Panc1 (cell line): ENCODE data around the gene APOO. TPM values are rescaled to one million over a fixed set of nuclear protein-coding genes. Genes with fewer than 3 reads are reported as not detected.

ENCODE experiments used
- ATAC-seq: fragments of 200-7000 bp; cut with Tn5 transposase; 2 replicates; pipeline ENCODE4 v1.9.1; 2020; ENCODE audit warnings: mild to moderate bottlenecking, moderate library complexity
- BruUV-seq: library from RNA; stranded (reverse); fragments of 400-500 nt; replicated peaks from 2 replicates; lab custom pipeline; 2021; lab: Mats Ljungman, UMichigan
- CTCF ChIA-PET: fragments of 300-600 bp; sonication (Branson Sonifier 250); formaldehyde crosslinking; loops from one replicate; lab custom pipeline; 2022; ENCODE audit warnings: antibody characterized with exemption; lab: Charles Lee
- POLR2A ChIA-PET: fragments of 300-600 bp; sonication (Branson Sonifier 250); formaldehyde crosslinking; loops from one replicate; lab custom pipeline; 2022; ENCODE audit warnings: antibody characterized with exemption; lab: Charles Lee
- DNase-seq: peaks from one replicate; pipeline ENCODE4 v3.0.0-alpha.2; 2010; ENCODE audit warnings: low read depth, low spot score
- H3K27ac ChIP-seq: 2 replicates; pipeline ENCODE4 v1.5.1; 2011; ENCODE audit warnings: mild to moderate bottlenecking, low read length, inconsistent platforms
- H3K27me3 ChIP-seq: fragments of 200-500 bp; sonication (Bioruptor generic); 2 replicates; pipeline ENCODE4 v1.6.0; 2014; ENCODE audit warnings: low read length, inconsistent platforms; ENCODE audit not compliant: control insufficient read depth, insufficient read depth
- H3K36me3 ChIP-seq: fragments of 200-500 bp; sonication (Bioruptor generic); 2 replicates; pipeline ENCODE4 v1.5.1; 2014; ENCODE audit warnings: inconsistent platforms, mild to moderate bottlenecking, low read length, moderate library complexity; ENCODE audit not compliant: control insufficient read depth, insufficient read depth
- H3K4me1 ChIP-seq: 2 replicates; pipeline ENCODE4 v1.5.1; 2011; ENCODE audit warnings: inconsistent platforms, mild to moderate bottlenecking, low read length, moderate library complexity; ENCODE audit not compliant: control insufficient read depth, insufficient read depth
- H3K4me3 ChIP-seq, 2 experiments: 2 replicates each; pipeline ENCODE4 v1.5.1; 2011 to 2012; ENCODE audit warnings: low read depth in 2 of 2, low read length in 2 of 2, mild to moderate bottlenecking in 2 of 2, inconsistent platforms in 1 of 2, moderate library complexity in 1 of 2
- H3K9me3 ChIP-seq: fragments of 200-500 bp; sonication (Bioruptor generic); 2 replicates; pipeline ENCODE4 v1.5.1; 2014; ENCODE audit warnings: low read depth, mild to moderate bottlenecking, inconsistent platforms, low read length, moderate library complexity; ENCODE audit not compliant: control insufficient read depth, insufficient read depth
- POLR2AphosphoS5 ChIP-seq: IDR thresholded peaks from 2 replicates; pipeline ENCODE4 v1.6.1; 2012; ENCODE audit warnings: mild to moderate bottlenecking, low read depth, low read length, moderate library complexity
- SIN3A ChIP-seq: IDR thresholded peaks from 2 replicates; pipeline ENCODE4 v1.6.1; 2012; ENCODE audit warnings: low read depth, mild to moderate bottlenecking, low read length, moderate library complexity, borderline replicate concordance; ENCODE audit not compliant: insufficient read depth
- TCF7L2 ChIP-seq: IDR thresholded peaks from 2 replicates; pipeline ENCODE4 v1.6.1; 2011; ENCODE audit warnings: mild to moderate bottlenecking, low read depth, low read length, inconsistent platforms
- in situ Hi-C: cut with HindIII; loops from 2 replicates; pipeline ENCODE4 v1.10.0; 2016; ENCODE audit warnings: low sequenced_read_pairs, low pct_unique_long_range_greater_than_20kb
- intact Hi-C: fragments of 100-400 bp; cut with micrococcal nuclease; formaldehyde crosslinking; loops from one replicate; pipeline ENCODE4 v1.10.0; 2022; ENCODE audit not compliant: unreplicated experiment
- total RNA-seq: library from RNA; stranded (reverse); gene quantifications from one replicate; pipeline ENCODE4 v1.2.1, GENCODE V29; 2021; ENCODE audit not compliant: unreplicated experiment
- TF ChIP-seq, protein P1 (sequence below): fragments of 450-650 bp; IDR thresholded peaks from 2 replicates; pipeline ENCODE4 v1.5.1; 2017; ENCODE audit warnings: mild to moderate bottlenecking
- TF ChIP-seq, protein P2 (sequence below), 2 experiments: IDR thresholded peaks; 2 replicates each; pipeline ENCODE4 v1.6.1; 2011 to 2012; ENCODE audit warnings: low read depth in 2 of 2, control low read depth in 1 of 2, low read length in 1 of 2, mild to moderate bottlenecking in 1 of 2, moderate library complexity in 1 of 2; ENCODE audit not compliant: insufficient read depth in 1 of 2

Gene APOO
- total RNA-seq, 1 experiment from 2014 or later: 36.8 TPM

- ChIA-PET CTCF (no interaction called here), POLR2A (no interaction called here)
- intact Hi-C loops (no loop called here), in situ Hi-C loops (no loop called here)
- no peaks in the 10 kb centered on the region for H3K36me3 ChIP-seq
- H3K4me1 ChIP-seq: no peaks in the 10 kb centered on the region
- TF ChIP-seq, protein P1, sequence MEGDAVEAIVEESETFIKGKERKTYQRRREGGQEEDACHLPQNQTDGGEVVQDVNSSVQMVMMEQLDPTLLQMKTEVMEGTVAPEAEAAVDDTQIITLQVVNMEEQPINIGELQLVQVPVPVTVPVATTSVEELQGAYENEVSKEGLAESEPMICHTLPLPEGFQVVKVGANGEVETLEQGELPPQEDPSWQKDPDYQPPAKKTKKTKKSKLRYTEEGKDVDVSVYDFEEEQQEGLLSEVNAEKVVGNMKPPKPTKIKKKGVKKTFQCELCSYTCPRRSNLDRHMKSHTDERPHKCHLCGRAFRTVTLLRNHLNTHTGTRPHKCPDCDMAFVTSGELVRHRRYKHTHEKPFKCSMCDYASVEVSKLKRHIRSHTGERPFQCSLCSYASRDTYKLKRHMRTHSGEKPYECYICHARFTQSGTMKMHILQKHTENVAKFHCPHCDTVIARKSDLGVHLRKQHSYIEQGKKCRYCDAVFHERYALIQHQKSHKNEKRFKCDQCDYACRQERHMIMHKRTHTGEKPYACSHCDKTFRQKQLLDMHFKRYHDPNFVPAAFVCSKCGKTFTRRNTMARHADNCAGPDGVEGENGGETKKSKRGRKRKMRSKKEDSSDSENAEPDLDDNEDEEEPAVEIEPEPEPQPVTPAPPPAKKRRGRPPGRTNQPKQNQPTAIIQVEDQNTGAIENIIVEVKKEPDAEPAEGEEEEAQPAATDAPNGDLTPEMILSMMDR: no peak
- TF ChIP-seq, protein P2, sequence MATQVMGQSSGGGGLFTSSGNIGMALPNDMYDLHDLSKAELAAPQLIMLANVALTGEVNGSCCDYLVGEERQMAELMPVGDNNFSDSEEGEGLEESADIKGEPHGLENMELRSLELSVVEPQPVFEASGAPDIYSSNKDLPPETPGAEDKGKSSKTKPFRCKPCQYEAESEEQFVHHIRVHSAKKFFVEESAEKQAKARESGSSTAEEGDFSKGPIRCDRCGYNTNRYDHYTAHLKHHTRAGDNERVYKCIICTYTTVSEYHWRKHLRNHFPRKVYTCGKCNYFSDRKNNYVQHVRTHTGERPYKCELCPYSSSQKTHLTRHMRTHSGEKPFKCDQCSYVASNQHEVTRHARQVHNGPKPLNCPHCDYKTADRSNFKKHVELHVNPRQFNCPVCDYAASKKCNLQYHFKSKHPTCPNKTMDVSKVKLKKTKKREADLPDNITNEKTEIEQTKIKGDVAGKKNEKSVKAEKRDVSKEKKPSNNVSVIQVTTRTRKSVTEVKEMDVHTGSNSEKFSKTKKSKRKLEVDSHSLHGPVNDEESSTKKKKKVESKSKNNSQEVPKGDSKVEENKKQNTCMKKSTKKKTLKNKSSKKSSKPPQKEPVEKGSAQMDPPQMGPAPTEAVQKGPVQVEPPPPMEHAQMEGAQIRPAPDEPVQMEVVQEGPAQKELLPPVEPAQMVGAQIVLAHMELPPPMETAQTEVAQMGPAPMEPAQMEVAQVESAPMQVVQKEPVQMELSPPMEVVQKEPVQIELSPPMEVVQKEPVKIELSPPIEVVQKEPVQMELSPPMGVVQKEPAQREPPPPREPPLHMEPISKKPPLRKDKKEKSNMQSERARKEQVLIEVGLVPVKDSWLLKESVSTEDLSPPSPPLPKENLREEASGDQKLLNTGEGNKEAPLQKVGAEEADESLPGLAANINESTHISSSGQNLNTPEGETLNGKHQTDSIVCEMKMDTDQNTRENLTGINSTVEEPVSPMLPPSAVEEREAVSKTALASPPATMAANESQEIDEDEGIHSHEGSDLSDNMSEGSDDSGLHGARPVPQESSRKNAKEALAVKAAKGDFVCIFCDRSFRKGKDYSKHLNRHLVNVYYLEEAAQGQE (IDR thresholded peaks at IDR 0.05; ENCODE audit: insufficient read depth in 1 of 2, low read depth in 2 of 2, low read length in 1 of 2): no peak
- TF ChIP-seq SIN3A: no peak
- no peak for TF ChIP-seq POLR2AphosphoS5
- no peak for TF ChIP-seq TCF7L2
- H3K4me3 ChIP-seq: no peak overlapping the region
- H3K27ac ChIP-seq: peak overlapping the region; percentile 69; the same call in 1 of the 2 replicates
- DNase-seq (no peak), ATAC-seq (no peak)
- H3K27me3 ChIP-seq: no peaks in the 10 kb centered on the region
- no peaks in the 10 kb centered on the region for H3K9me3 ChIP-seq
- no TSS peak for BruUV-seq
Observed at GRCh38 chrX:23810279-23810678, 97.5 kb downstream of the APOO start.

DNA sequence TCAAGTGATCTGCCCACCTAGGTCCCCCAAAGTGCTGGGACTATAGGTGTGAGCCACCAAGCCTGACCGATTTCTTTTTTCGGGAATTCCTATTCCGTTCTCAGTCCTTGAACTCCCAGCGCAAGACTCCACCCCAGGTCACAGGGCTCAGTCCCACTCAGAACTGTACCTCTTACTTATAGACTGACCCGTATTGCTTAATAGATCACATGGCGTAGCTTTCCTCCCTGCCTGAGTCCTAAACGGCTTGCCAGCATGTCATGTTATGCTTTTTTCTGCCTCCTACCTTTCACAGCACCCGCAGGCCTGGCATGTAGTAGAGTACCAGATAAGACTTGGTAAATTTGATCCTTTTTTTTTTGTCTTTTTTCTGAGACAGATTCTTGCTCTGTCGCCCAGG is 102.3 kb downstream of the APOO start:
- Histone ChIP-seq H3K4me1 (peaks cover 6% of the 10 kb centered on the region), H3K27ac (peak overlapping the region; percentile 51; the same call in 1 of the 2 replicates), H3K36me3 (no peaks in the 10 kb centered on the region), H3K27me3 (no peaks in the 10 kb centered on the region), H3K4me3 (no peak overlapping the region), H3K9me3 (no peaks in the 10 kb centered on the region)
- ChIA-PET CTCF (interaction anchor here (0.7 kb wide), 1 partner anchor 84 kb away, joined by 4 read pairs; no protein-coding TSS in a partner anchor), POLR2A (no interaction called here)
- intact Hi-C loops: no loop called here
- no peak for TF ChIP-seq TCF7L2
- TF ChIP-seq, protein P1: no peak
- no peak for TF ChIP-seq SIN3A
- TF ChIP-seq, protein P2 (IDR thresholded peaks at IDR 0.05; ENCODE audit: insufficient read depth in 1 of 2, low read depth in 2 of 2, low read length in 1 of 2): no peak
- no peak for TF ChIP-seq POLR2AphosphoS5
- no peak for DNase-seq
- ATAC-seq: no peak
- BruUV-seq: no TSS peak
- in situ Hi-C loops: no loop called here
